Keratinocyte (primary cell): ENCODE results near the gene GRK3. TPM values are rescaled to one million over a fixed set of nuclear protein-coding genes. Genes with fewer than 3 reads are reported as not detected.

Experiments
- DNase-seq: peaks from one replicate; pipeline ENCODE4 v3.0.0-alpha.2; 2011; ENCODE audit warnings: low read depth, missing footprints, low spot score
- FAIRE-seq: peaks from 2 replicates; lab custom pipeline; 2011; peaks lifted over from hg19 to GRCh38; lab: Jason Lieb, UNC
- H2AFZ ChIP-seq: 2 replicates; pipeline ENCODE4 v1.6.0; 2012; ENCODE audit warnings: low read length, control low read depth, inconsistent platforms; ENCODE audit not compliant: control insufficient read depth
- H3K27ac ChIP-seq: 2 replicates; pipeline ENCODE4 v1.5.1; 2011; ENCODE audit warnings: low read length; ENCODE audit not compliant: control insufficient read depth, insufficient read depth
- H3K27me3 ChIP-seq: 3 replicates; pipeline ENCODE4 v1.6.0; 2011; ENCODE audit warnings: low read length; ENCODE audit not compliant: control insufficient read depth, insufficient read depth; ENCODE audit errors: extremely low read depth
- H3K36me3 ChIP-seq, 2 experiments: 2 replicates in 1 of 2; 3 replicates in 1 of 2; pipeline ENCODE4 v1.5.1; 2011; ENCODE audit warnings: low read length in 2 of 2, mild to moderate bottlenecking in 1 of 2; ENCODE audit not compliant: control insufficient read depth in 2 of 2, insufficient read depth in 2 of 2; ENCODE audit errors: extremely low read depth in 1 of 2
- H3K4me1 ChIP-seq: 3 replicates; pipeline ENCODE4 v1.5.1; 2011; ENCODE audit warnings: low read length; ENCODE audit not compliant: control insufficient read depth, insufficient read depth; ENCODE audit errors: extremely low read depth
- H3K4me2 ChIP-seq: 3 replicates; pipeline ENCODE4 v1.6.0; 2011; ENCODE audit warnings: low read depth, low read length; ENCODE audit not compliant: control insufficient read depth, insufficient read depth; ENCODE audit errors: extremely low read depth
- H3K4me3 ChIP-seq, 3 experiments: fragments of 200-600 bp in 1 of 3; sonication (generic) in 1 of 3; 2 replicates in 2 of 3; 3 replicates in 1 of 3; pipeline ENCODE4 v1.5.1; 2011 to 2016; ENCODE audit warnings: low read length in 3 of 3, mild to moderate bottlenecking in 3 of 3, control low read depth in 2 of 3, inconsistent platforms in 1 of 3, low read depth in 1 of 3, mixed read lengths in 1 of 3, mixed run types in 1 of 3, moderate library complexity in 1 of 3; ENCODE audit not compliant: control insufficient read depth in 2 of 3, insufficient read depth in 2 of 3; ENCODE audit errors: extremely low read depth in 1 of 3
- H3K79me2 ChIP-seq: 2 replicates; pipeline ENCODE4 v1.6.0; 2012; ENCODE audit warnings: low read length; ENCODE audit not compliant: control insufficient read depth, insufficient read depth
- H3K9ac ChIP-seq: 3 replicates; pipeline ENCODE4 v1.6.0; 2011; ENCODE audit warnings: low read length; ENCODE audit not compliant: control insufficient read depth, insufficient read depth; ENCODE audit errors: extremely low read depth
- H3K9me1 ChIP-seq: 3 replicates; pipeline ENCODE4 v1.6.0; 2011; ENCODE audit warnings: low read length; ENCODE audit not compliant: control insufficient read depth, insufficient read depth; ENCODE audit errors: extremely low read depth
- H3K9me3 ChIP-seq: 2 replicates; pipeline ENCODE4 v1.5.1; 2012; ENCODE audit warnings: low read depth, low read length; ENCODE audit not compliant: control insufficient read depth
- H4K20me1 ChIP-seq: 3 replicates; pipeline ENCODE4 v1.6.0; 2011; ENCODE audit warnings: low read length; ENCODE audit not compliant: control insufficient read depth, insufficient read depth; ENCODE audit errors: extremely low read depth
- EZH2 ChIP-seq: IDR thresholded peaks from one replicate; pipeline ENCODE4 v1.6.1; 2012; ENCODE audit warnings: inconsistent platforms, mild to moderate bottlenecking, low read length, moderate library complexity
- dilution Hi-C: fragments of 300-500 bp; cut with MboI; formaldehyde crosslinking; loops from one replicate; pipeline ENCODE4 v1.7.0; 2020; ENCODE audit warnings: low sequenced_read_pairs; ENCODE audit not compliant: extremely low pct_ligation_motif_present
- polyA plus RNA-seq, 5 experiments: library from polyadenylated mRNA; depleted of rRNA in 3 of 5; stranded (reverse) in 3 of 5; stranded (forward) in 1 of 5; unstranded in 1 of 5; fragments of >200 nt; gene quantifications; 1 replicate in 1 of 5; 2 replicates in 3 of 5; 3 replicates in 1 of 5; pipeline versions ENCODE4 v1.2.1 to v1.2.3, GENCODE V29; 2011 to 2012; ENCODE audit warnings: missing spikeins in 2 of 5, low read depth in 1 of 5, low replicate concordance in 1 of 5
- TF ChIP-seq, protein P1 (sequence below), 3 experiments: IDR thresholded peaks in 1 of 3; conservative IDR thresholded peaks in 1 of 3; optimal IDR thresholded peaks in 1 of 3; 2 replicates in 2 of 3; 3 replicates in 1 of 3; pipeline versions ENCODE3 to v1.5.1; 2011; ENCODE audit warnings: low read length in 3 of 3, mild to moderate bottlenecking in 3 of 3, moderate library complexity in 2 of 3, control low read depth in 1 of 3, inconsistent platforms in 1 of 3; ENCODE audit not compliant: insufficient read depth in 2 of 3; ENCODE audit errors: extremely low read depth in 1 of 3

Gene GRK3
- polyA plus RNA-seq, 1 donor (not counting 4 experiments of a cell fraction or from before 2014, with no cell fraction given) = 8.1 TPM

DNA sequence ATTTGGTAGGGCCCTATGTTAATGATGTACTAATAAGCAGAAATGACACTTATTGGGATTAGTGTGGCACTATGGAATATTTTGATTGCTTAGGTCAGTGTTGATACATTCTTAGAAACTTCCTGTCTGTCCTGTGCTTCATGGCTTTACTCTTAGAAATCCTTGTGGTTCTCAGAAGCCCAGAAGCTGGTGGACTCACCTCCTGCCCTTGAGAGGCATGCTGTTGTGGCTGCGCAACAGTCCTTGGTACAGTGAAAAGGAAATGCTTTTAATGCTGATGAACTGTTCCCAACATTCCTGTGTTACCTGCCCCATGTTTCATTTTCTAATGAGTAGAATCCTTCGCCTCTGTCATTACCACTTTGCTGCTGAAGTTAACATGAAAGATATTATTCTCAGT is 125.2 kb downstream of the GRK3 start:
- Histone ChIP-seq H3K27me3 (no peaks in the 10 kb centered on the region), H3K36me3 (peaks cover 3% of the 10 kb centered on the region in 2 experiments), H3K79me2 (no peaks in the 10 kb centered on the region), H3K9ac (no peak overlapping the region), H2AFZ (no peak overlapping the region), H3K27ac (no peak overlapping the region), H3K4me3 (no peak overlapping the region), H3K9me3 (no peaks in the 10 kb centered on the region), H3K4me1 (no peaks in the 10 kb centered on the region), H3K9me1 (no peaks in the 10 kb centered on the region), H4K20me1 (no peaks in the 10 kb centered on the region), H3K4me2 (no peak overlapping the region)
- dilution Hi-C loops = no loop called here
- FAIRE-seq = no peak
- no peak for DNase-seq
- TF ChIP-seq, protein P1, sequence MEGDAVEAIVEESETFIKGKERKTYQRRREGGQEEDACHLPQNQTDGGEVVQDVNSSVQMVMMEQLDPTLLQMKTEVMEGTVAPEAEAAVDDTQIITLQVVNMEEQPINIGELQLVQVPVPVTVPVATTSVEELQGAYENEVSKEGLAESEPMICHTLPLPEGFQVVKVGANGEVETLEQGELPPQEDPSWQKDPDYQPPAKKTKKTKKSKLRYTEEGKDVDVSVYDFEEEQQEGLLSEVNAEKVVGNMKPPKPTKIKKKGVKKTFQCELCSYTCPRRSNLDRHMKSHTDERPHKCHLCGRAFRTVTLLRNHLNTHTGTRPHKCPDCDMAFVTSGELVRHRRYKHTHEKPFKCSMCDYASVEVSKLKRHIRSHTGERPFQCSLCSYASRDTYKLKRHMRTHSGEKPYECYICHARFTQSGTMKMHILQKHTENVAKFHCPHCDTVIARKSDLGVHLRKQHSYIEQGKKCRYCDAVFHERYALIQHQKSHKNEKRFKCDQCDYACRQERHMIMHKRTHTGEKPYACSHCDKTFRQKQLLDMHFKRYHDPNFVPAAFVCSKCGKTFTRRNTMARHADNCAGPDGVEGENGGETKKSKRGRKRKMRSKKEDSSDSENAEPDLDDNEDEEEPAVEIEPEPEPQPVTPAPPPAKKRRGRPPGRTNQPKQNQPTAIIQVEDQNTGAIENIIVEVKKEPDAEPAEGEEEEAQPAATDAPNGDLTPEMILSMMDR (optimal IDR thresholded peaks at IDR 0.05 in 1 of 3, IDR thresholded peaks at IDR 0.05 in 1 of 3, conservative IDR thresholded peaks at IDR 0.05 in 1 of 3; ENCODE audit: extremely low read depth in 1 of 3, insufficient read depth in 2 of 3, low read length in 3 of 3) = no peak
- no peak for TF ChIP-seq EZH2

DNA sequence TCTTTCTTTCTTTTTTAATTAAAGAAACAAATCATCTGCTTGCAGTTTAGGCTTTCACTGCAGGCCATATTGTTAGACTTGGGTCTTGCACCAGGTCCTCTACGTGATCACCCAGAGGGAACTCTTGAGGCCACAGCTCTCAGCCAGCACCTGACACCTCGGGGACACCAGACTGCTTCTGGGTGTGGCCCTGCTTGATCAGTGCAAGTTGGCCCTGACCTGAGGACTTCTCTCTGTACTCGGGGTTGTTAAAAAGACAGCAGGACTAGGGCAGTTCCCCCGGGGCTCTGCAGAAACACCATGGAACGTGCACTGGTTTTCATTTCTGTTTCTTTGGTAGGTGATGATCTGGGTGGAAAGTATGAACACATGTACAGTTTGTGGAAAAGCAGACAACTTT is 126.3 kb downstream of the GRK3 start:
- Histone ChIP-seq H3K4me2 (no peak overlapping the region), H3K9me3 (no peaks in the 10 kb centered on the region), H3K4me3 (no peak overlapping the region), H3K27ac (no peak overlapping the region), H3K36me3 (peaks cover 3% of the 10 kb centered on the region in 2 experiments), H3K9me1 (no peaks in the 10 kb centered on the region), H2AFZ (no peak overlapping the region), H4K20me1 (no peaks in the 10 kb centered on the region), H3K79me2 (no peaks in the 10 kb centered on the region), H3K27me3 (no peaks in the 10 kb centered on the region), H3K9ac (no peak overlapping the region), H3K4me1 (no peaks in the 10 kb centered on the region)
- no peak for TF ChIP-seq EZH2
- no peak for DNase-seq
- dilution Hi-C loops = no loop called here
- FAIRE-seq = no peak
